ENCODE results near the gene PDE1C.
"Not testable (repeated sequence)": the region's sequence is repeated elsewhere in the genome, so short reads cannot be mapped to it uniquely, and the experiment has no call there.

GRCh38 chr7:31833625-31834024, 236.6 kb downstream of the PDE1C start:
- TF ChIP-seq CTCF, POLR2A (IDR thresholded peaks at IDR 0.05): not testable (repeated sequence)
